Measurements from ENCODE around the gene ITPR1. TPM values are rescaled to one million over a fixed set of nuclear protein-coding genes. Genes with fewer than 3 reads are reported as not detected.

ITPR1 gene
- total and polyA plus RNA-seq, 10 of the 15 experiments (the other 5 are each of a cell fraction or from before 2014, with no cell fraction given), result 12.2 to 239 (median 28.4) TPM

DNA sequence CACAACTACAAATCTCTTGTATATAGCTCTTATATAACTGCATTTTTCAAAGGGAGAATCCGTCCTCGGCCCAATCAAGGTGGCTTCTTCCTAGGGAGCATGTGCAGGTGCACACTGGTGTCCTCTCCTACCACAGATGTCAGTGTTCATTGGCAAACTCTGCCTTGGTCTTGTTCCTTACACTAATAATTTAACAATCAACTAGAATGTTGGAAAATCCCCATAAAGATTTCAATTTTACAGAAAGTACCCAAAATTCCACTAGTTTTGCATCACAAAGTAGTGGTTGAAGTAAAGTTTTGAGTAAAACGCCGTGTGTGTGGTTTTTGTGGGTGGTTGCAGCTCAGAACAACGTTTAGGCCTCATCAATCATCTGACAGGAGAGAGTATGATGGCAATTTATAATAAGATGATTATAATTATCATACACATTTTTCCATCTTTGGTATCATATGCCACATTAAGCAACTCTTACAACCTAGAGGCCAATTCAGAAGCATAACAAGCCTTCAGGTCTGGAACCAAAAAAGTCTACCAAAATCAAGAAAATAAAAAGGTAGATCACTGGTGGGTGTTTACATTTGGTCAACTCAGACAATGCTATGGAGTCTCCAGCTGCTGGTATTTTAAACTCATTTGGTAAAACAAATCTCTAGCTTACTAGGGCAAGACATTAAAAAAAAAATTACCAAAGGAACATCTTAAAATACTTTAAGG is 357.2 kb downstream of the ITPR1 start (continued):
- TF ChIP-seq, protein P1, sequence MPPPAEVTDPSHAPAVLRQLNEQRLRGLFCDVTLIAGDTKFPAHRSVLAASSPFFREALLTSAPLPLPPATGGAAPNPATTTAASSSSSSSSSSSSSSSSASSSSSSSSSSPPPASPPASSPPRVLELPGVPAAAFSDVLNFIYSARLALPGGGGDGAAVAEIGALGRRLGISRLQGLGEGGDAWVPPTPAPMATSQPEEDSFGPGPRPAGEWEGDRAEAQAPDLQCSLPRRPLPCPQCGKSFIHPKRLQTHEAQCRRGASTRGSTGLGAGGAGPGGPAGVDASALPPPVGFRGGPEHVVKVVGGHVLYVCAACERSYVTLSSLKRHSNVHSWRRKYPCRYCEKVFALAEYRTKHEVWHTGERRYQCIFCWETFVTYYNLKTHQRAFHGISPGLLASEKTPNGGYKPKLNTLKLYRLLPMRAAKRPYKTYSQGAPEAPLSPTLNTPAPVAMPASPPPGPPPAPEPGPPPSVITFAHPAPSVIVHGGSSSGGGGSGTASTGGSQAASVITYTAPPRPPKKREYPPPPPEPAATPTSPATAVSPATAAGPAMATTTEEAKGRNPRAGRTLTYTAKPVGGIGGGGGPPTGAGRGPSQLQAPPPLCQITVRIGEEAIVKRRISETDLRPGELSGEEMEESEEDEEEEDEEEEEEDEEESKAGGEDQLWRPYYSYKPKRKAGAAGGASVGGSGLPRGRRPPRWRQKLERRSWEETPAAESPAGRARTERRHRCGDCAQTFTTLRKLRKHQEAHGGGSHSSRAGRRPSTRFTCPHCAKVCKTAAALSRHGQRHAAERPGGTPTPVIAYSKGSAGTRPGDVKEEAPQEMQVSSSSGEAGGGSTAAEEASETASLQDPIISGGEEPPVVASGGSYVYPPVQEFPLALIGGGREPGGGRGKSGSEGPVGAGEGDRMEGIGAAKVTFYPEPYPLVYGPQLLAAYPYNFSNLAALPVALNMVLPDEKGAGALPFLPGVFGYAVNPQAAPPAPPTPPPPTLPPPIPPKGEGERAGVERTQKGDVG (CRISPR knock-in tag; IDR thresholded peaks at IDR 0.05), result no peak
- TF ChIP-seq KLF5 (IDR thresholded peaks at IDR 0.05; ENCODE audit: partially characterized antibody) (peak; percentile 86), PAX5 (IDR thresholded peaks at IDR 0.05; ENCODE audit: borderline replicate concordance, low read depth, low read length) (peak; percentile 96), KDM1A (IDR thresholded peaks at IDR 0.05; ENCODE audit: borderline replicate concordance) (no peak), ZNF592 (IDR thresholded peaks at IDR 0.05) (peak; percentile 77; the same call in 1 of the 2 replicates), MEF2A (IDR thresholded peaks at IDR 0.05; ENCODE audit: insufficient read depth, low read depth, low read length) (peak; percentile 84), SIX5 (IDR thresholded peaks at IDR 0.05; ENCODE audit: low read depth, low read length, severe bottlenecking) (no peak), TBL1XR1 (IDR thresholded peaks at IDR 0.05; ENCODE audit: low read depth, low read length) (peak; percentile 77; the same call in 1 of the 2 replicates), SREBF1 (IDR thresholded peaks at IDR 0.05; ENCODE audit: low read length) (no peak), NKRF (conservative IDR thresholded peaks at IDR 0.05) (no peak), RELA (IDR thresholded peaks at IDR 0.05; ENCODE audit: borderline replicate concordance, partially characterized antibody) (peak; percentile 100), CBFB (IDR thresholded peaks at IDR 0.05; ENCODE audit: low read depth) (peak; percentile 99), ZNF24 (IDR thresholded peaks at IDR 0.05) (peak; percentile 60; the same call in 1 of the 2 replicates), CREB1 (IDR thresholded peaks at IDR 0.05; ENCODE audit: low read depth) (peak; percentile 83), CHD1 (IDR thresholded peaks at IDR 0.05; ENCODE audit: low read depth, low read length) (0 out of 2 replicates have a peak, but pooled peaks have one; percentile 38), PAX8 (IDR thresholded peaks at IDR 0.05) (no peak), POLR2AphosphoS2 (IDR thresholded peaks at IDR 0.05; ENCODE audit: low read depth, low read length) (no peak), WRNIP1 (IDR thresholded peaks at IDR 0.05; ENCODE audit: borderline replicate concordance, low read depth, low read length) (no peak), FOS (IDR thresholded peaks at IDR 0.05; ENCODE audit: borderline replicate concordance, extremely low read depth, insufficient read length) (no peak)
- TF ChIP-seq, protein P2, sequence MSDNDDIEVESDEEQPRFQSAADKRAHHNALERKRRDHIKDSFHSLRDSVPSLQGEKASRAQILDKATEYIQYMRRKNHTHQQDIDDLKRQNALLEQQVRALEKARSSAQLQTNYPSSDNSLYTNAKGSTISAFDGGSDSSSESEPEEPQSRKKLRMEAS (IDR thresholded peaks at IDR 0.05; ENCODE audit: low read depth, low read length), result no peak

All from GM12878 (cell line).